CD4-positive, alpha-beta T cell treated with Interleukin-17A for 1 hour (primary cell): ENCODE measurements around the gene SLC1A2.

Experiments
- DNase-seq: peaks from one replicate; pipeline ENCODE4 v3.0.0-alpha.2; 2020

SLC1A2 gene

GRCh38 chr11:35293699-35294098, 125.7 kb downstream of the SLC1A2 start:
- DNase-seq: no peak

GRCh38 chr11:35293035-35293434, 126.3 kb downstream of the SLC1A2 start:
- DNase-seq: no peak

DNA sequence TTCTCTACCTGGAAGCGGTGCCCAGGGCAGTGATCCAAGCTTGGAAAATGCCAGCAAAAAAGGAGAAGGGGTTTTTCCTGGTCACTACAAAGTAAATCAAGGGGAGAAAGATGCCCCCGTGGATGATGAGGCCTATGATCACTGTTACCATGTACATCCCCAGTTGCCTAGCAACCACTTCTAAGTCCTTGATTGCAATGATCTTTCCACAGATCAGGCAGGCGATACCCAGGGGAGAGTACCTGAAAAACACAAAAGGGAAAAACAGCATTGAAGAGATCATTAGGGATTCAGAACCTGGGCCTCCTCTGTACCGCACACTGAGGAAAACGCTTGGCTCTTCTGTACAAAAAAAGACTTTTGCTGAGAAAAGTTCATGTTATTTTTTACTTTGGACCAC, 127.1 kb downstream of the SLC1A2 start:
- no peak for DNase-seq

GRCh38 chr11:35290876-35291275, 128.5 kb downstream of the SLC1A2 start:
- DNase-seq: no peak

DNA sequence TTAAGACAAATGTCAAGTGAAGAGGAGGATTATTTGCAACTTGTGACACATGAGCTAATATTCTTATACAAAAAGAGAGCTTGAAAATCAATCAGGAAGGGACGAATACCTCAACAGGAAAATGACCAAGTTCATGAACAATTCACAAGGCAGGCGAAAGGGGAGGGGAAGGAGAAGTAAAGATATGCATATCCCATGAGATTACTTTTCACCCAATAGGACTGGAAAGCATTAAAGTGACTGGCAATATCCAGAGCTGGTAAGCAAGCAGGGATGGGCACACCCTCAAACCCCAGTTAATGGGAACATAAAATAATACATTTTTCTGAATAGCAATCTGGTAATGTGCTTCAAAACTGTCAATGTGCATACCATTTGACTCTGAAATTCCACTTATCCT, 129.5 kb downstream of the SLC1A2 start:
- no peak for DNase-seq

GRCh38 chr11:35288817-35289541, 130.4 kb downstream of the SLC1A2 start:
- DNase-seq: no peak

GRCh38 chr11:35288309-35288708, 131.0 kb downstream of the SLC1A2 start:
- no peak for DNase-seq

DNA sequence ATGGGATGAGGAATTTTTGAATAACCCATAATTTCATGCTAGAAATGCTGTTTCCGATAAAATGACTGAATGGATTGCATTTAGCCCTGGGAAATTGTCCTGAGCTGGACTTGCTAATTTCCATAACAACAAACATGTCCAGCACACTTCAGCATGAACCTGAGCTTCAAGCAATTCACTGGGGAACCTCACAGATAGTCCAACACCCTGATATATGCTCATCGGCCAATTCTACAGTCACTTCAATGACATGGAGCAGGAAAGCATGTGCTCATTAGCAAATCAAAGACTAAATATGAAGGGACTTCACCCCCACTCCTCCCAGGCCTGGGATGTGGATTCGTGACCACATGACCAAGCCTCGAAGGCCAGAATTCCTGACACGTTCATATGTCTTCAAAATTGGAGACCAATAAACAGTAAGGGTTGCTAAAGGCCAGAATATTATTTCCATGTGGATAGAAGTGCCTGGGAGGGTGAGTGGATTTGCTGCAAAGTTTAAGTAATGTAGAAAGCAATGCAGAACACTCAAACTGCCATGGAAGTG, 131.9 kb downstream of the SLC1A2 start:
- no peak for DNase-seq

DNA sequence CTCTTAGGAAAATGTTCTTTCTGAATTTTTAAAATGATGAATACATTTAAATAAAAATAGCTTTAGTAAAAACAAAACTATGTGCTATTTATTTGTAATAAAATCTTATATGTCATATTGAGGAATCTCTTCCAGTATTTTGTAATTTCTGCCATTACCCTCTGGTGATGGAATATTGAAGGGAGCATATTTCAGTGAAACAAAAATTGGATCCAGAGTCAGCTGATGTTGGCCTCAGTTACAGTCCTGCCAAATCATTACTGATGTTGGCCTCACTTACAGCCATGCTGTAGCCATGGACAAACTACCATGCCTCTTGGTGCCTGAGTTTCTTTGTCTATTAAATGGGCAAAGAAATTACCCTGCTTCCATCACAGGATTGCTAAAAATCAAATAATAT, 133.2 kb downstream of the SLC1A2 start:
- DNase-seq: no peak

GRCh38 chr11:35285471-35285870, 133.9 kb downstream of the SLC1A2 start:
- no peak for DNase-seq

- DNase-seq: no peak
Observed at GRCh38 chr11:35282221-35282882, 137.0 kb downstream of the SLC1A2 start.

GRCh38 chr11:35281169-35281688, 138.1 kb downstream of the SLC1A2 start:
- no peak for DNase-seq

GRCh38 chr11:35280727-35281126, 138.6 kb downstream of the SLC1A2 start:
- no peak for DNase-seq

DNA sequence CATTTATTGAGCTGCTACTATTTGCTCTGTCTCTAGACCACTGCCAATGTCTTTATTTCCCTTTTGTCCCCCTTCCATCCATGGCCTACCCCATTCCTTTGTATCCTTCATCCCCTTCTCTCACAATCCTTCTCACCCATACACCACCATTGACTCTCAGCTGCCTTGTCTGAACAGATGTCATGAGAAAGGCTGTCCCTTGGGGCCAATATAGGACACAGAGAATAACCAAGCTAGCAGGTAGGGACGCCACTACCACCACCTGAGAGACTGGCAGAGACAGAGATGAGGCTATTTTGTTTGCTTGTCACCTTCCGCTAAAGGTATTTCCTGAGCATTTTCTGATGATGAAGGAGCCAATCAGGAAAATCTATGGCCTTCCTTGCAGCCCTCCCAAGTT, 141.5 kb downstream of the SLC1A2 start:
- DNase-seq: no peak

DNA sequence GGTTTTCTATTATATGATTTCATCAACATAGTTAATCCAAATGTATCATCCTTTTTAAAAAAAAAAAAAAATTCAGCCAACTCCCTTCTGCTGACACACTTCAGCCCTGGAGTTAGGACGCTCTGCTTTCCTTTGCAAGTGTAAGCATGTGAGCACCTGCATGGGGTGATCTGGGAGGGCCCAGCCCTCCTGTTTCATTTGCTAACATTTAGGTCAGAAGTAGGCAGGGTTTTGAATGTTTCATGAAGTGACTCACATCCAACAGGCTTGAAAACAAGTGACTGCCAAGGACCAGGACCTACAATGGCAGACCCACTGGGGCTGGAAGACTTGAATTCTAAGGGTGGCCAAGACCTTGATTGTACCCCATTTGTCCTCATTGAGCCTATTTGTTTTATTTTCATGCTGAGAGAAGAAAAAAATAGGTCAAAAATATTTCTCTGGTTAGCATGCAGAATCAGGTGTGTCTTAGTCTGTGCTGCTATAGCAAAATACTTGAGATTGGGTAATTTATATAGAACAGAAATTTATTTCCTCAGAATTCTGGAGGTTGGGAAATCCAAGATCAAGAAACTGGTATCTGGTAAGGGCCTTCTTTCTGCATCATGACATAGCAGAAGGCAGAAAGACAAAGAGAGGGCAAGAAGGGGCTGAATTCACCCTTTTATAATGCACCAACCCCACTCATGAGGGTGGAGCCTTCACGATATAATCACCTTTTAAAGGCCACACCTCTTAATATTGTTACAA, 142.8 kb downstream of the SLC1A2 start:
- peak; percentile 7 for DNase-seq

- no peak for DNase-seq
Observed at GRCh38 chr11:35275786-35276170, 143.6 kb downstream of the SLC1A2 start.

- DNase-seq: no peak
Observed at GRCh38 chr11:35274909-35275785, 144.2 kb downstream of the SLC1A2 start.

GRCh38 chr11:35272391-35272902, 146.9 kb downstream of the SLC1A2 start:
- peak; percentile 51 for DNase-seq

GRCh38 chr11:35271031-35271430, 148.3 kb downstream of the SLC1A2 start:
- DNase-seq: no peak

DNA sequence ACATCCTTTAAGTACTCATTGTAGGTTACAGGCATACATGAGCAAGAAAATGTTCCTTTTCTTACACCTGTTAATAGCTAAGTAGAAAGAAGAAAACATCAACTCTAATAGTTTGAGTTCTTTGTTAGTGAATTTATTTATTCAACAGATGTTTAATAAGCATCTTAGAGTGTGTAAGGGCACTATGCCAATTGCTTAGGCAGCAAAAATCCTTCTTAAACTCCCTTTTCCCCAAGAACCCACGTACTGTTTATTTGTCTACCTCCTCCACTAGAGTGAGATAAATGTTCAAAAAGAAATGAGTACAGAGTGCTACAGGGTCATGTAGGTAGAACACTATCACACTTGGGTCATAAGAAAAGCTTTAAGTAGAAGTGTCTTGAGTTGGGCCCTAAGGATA, 149.0 kb downstream of the SLC1A2 start:
- DNase-seq: no peak

GRCh38 chr11:35267504-35267903, 151.9 kb downstream of the SLC1A2 start:
- no peak for DNase-seq
